Activated CD4-positive, alpha-beta memory T cell treated with anti-CD3 and anti-CD28 coated beads for 36 hours (primary cell): ENCODE results near the gene PLXNA2. TPM values are rescaled to one million over a fixed set of nuclear protein-coding genes. Genes with fewer than 3 reads are reported as not detected.

Source experiments
- CTCF ChIA-PET: fragments of 350-600 bp; sonication (Branson Sonifier 250); formaldehyde crosslinking; loops from one replicate; lab custom pipeline; 2021; ENCODE audit warnings: antibody characterized with exemption, inconsistent platforms; lab: Charles Lee
- POLR2A ChIA-PET: fragments of 350-600 bp; sonication (Branson Sonifier 250); formaldehyde crosslinking; loops from one replicate; lab custom pipeline; 2021; ENCODE audit warnings: antibody characterized with exemption; lab: Charles Lee
- DNase-seq: peaks from one replicate; pipeline ENCODE4 v3.0.0-alpha.2; 2020
- H3K27ac Mint-ChIP-seq: one replicate; pipeline ENCODE4 v1.8.0; 2021; ENCODE audit warnings: mixed read lengths
- H3K27me3 Mint-ChIP-seq: one replicate; pipeline ENCODE4 v1.8.0; 2021; ENCODE audit warnings: mixed read lengths
- H3K36me3 Mint-ChIP-seq: one replicate; pipeline ENCODE4 v1.8.0; 2021; ENCODE audit warnings: mixed read lengths
- H3K4me1 Mint-ChIP-seq: one replicate; pipeline ENCODE4 v1.8.0; 2021; ENCODE audit warnings: low read depth, mixed read lengths
- H3K4me3 Mint-ChIP-seq: one replicate; pipeline ENCODE4 v1.8.0; 2021; ENCODE audit warnings: mild to moderate bottlenecking, mixed read lengths
- H3K9me3 Mint-ChIP-seq: one replicate; pipeline ENCODE4 v1.8.0; 2021; ENCODE audit warnings: mixed read lengths
- intact Hi-C: fragments of 100-400 bp; cut with micrococcal nuclease; formaldehyde crosslinking; loops from one replicate; pipeline ENCODE4 v1.15.1; 2023
- total RNA-seq, 2 experiments: library from RNA; stranded (reverse); gene quantifications; one replicate each; pipeline ENCODE4 v1.2.3, GENCODE V29; 2021

PLXNA2 gene
- total RNA-seq, 2 experiments from 2014 or later, result 0.29 to 0.34 TPM

- Mint-ChIP-seq H3K27me3 (peaks cover 47% of the 10 kb centered on the region), H3K9me3 (no peaks in the 10 kb centered on the region), H3K27ac (no peak overlapping the region), H3K36me3 (no peaks in the 10 kb centered on the region), H3K4me3 (no peak overlapping the region), H3K4me1 (peaks cover 15% of the 10 kb centered on the region)
- ChIA-PET POLR2A (no interaction called here), CTCF (interaction anchor here (0.7 to 11.1 kb wide), 7 partner anchors 12 to 242 kb away, joined by 3 to 157 read pairs (median 3); no protein-coding TSS in a partner anchor)
- no peak for DNase-seq
- intact Hi-C loops, result no loop called here
Observed at GRCh38 chr1:208238710-208239472, 5.3 kb downstream of the PLXNA2 start.

- Mint-ChIP-seq H3K27me3 (peaks cover 39% of the 10 kb centered on the region), H3K9me3 (no peaks in the 10 kb centered on the region), H3K27ac (no peak overlapping the region), H3K36me3 (no peaks in the 10 kb centered on the region), H3K4me3 (no peak overlapping the region), H3K4me1 (peaks cover 15% of the 10 kb centered on the region)
- ChIA-PET CTCF (interaction anchor here (0.6 to 2.2 kb wide), 4 partner anchors 8 to 218 kb away, joined by 3 to 11 read pairs (median 4); no protein-coding TSS in a partner anchor), POLR2A (no interaction called here)
- no peak for DNase-seq
- intact Hi-C loops, result no loop called here
Observed at GRCh38 chr1:208237241-208237640, 6.9 kb downstream of the PLXNA2 start.

DNA sequence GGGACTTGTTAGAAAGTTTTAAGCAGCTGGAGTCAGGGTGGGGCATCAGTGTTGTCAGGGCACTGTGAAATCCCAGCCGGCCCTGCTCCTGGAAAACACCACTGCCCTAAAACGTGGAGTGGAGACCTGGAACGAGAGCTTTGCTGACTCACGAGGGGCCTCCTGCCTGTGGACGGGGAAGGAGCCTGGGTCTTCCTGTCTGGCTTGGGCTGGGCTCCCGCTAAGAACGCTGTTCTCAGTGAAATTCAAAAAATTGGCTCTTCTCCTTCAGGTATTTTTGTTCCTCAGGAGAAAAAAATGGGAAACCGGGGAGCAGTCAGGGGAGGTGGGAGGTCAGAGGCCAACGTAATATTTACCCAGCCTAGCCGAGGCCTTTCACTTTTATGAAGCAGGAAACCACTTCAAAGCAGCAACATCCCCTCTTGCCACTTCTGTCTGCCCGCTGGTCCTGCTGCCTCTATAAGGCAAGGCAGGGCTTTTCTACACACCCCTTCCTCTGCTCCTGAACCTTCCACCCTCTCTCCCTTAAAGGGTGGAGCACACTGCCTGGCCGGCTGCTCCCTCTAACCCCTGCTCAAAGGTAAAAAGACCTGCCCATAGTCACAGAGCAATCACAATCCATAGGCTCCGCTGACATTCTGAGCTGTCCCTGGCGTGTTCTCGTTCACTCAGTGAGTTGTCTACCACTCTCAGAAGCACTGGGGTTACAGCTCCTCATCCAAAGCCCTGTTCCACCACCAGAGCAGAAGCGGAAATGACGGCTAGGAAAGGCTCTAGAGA is 8.0 kb downstream of the PLXNA2 start:
- Mint-ChIP-seq H3K36me3 (no peaks in the 10 kb centered on the region), H3K27me3 (peaks cover 32% of the 10 kb centered on the region), H3K4me3 (no peak overlapping the region), H3K4me1 (peaks cover 15% of the 10 kb centered on the region), H3K27ac (no peak overlapping the region), H3K9me3 (no peaks in the 10 kb centered on the region)
- ChIA-PET CTCF (interaction anchor here (0.6 to 2.2 kb wide), 3 partner anchors 10 to 217 kb away, joined by 3 to 11 read pairs (median 5); no protein-coding TSS in a partner anchor), POLR2A (no interaction called here)
- no peak for DNase-seq
- intact Hi-C loops, result no loop called here

DNA sequence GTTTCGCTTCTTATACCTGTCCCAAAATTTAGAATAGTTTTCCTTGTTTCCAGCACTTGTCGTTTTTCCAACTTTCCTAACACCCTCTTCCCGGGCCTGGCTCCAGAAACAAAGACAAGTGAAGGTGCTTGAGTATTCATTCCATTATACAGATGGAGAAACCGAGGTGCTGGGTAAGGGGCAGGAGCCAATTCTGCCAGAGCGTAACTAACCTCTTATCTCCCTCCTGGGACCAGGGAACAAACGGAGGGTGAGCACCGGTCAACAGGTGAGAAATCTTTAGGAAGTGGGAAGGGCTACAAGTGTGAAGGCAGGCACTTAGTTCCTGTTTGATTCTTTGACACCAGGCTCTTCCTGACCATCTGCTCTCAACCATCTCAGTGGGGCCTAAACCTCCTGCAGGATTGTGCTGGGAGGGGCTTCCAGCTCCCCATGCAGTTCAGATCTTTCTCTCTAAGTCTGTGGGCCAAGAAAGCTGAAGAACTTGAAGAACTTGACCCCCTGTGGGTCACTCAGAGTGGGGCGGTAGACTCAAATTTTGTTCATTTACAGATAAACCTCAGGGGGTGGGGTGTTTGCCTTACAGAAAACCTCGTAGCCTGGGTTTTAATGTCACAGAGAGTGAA is 8.7 kb downstream of the PLXNA2 start:
- H3K9me3 Mint-ChIP-seq, result no peaks in the 10 kb centered on the region
- ChIA-PET CTCF (interaction anchor here (2.5 kb wide), 1 partner anchor 10 kb away, joined by 13 read pairs; the partner anchor contains the start of gene PLXNA2), POLR2A (no interaction called here)
- peaks cover 15% of the 10 kb centered on the region for H3K4me1 Mint-ChIP-seq
- H3K27me3 Mint-ChIP-seq, result peaks cover 31% of the 10 kb centered on the region
- intact Hi-C loops, result no loop called here
- no peak overlapping the region for H3K27ac Mint-ChIP-seq
- no peak overlapping the region for H3K4me3 Mint-ChIP-seq
- no peak for DNase-seq
- no peaks in the 10 kb centered on the region for H3K36me3 Mint-ChIP-seq

DNA sequence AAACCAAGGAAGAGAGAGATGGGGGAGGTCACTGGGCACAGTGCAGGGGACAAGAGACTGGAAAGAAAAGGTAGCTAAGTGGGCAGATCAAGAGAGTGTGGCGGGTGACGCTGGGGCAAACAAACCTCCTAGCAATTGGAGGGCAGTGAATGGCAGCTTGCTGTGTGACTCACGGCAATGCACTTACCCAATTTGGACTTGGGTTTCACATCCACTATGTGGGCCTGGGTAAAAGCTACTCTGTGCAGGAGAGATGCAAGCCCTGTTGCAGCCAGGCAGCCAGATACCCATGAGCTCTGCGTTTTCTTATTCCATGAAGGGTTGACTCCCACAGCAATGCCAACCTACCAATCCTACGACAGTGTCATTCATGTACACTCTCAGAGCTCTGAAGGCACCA is 9.5 kb downstream of the PLXNA2 start:
- H3K9me3 Mint-ChIP-seq, result no peaks in the 10 kb centered on the region
- no peaks in the 10 kb centered on the region for H3K36me3 Mint-ChIP-seq
- no peak overlapping the region for H3K4me3 Mint-ChIP-seq
- CTCF ChIA-PET, result interaction anchor here (2.5 kb wide), 1 partner anchor 10 kb away, joined by 13 read pairs; the partner anchor contains the start of gene PLXNA2
- no peak for DNase-seq
- H3K27ac Mint-ChIP-seq, result no peak overlapping the region
- peaks cover 15% of the 10 kb centered on the region for H3K4me1 Mint-ChIP-seq
- H3K27me3 Mint-ChIP-seq, result peaks cover 31% of the 10 kb centered on the region
- intact Hi-C loops, result no loop called here
- POLR2A ChIA-PET, result no interaction called here

DNA sequence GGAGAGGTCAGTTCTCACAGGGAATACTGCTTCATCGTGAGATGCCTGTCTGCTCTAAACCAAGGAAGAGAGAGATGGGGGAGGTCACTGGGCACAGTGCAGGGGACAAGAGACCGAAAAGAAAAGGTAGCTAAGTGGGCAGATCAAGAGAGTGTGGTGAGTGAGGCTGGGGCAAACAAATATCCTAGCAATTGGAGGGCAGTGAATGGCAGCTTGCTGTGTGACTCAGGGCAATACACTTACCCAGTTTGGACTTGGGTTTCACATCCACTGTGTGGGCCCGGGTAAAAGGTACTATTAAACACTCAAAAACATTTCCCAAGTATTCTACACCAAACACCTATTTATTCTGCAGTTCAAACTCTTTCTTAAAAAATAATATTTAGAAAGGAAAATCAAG is 10.2 kb downstream of the PLXNA2 start:
- no peaks in the 10 kb centered on the region for H3K36me3 Mint-ChIP-seq
- no peak for DNase-seq
- ChIA-PET POLR2A (no interaction called here), CTCF (interaction anchor here (0.6 to 2.5 kb wide), 2 partner anchors 11 to 35 kb away, joined by 5 to 13 read pairs; partner anchors contain the start of gene PLXNA2)
- intact Hi-C loops, result no loop called here
- H3K4me3 Mint-ChIP-seq, result no peak overlapping the region
- H3K27ac Mint-ChIP-seq, result no peak overlapping the region
- H3K9me3 Mint-ChIP-seq, result no peaks in the 10 kb centered on the region
- H3K27me3 Mint-ChIP-seq, result peaks cover 26% of the 10 kb centered on the region
- H3K4me1 Mint-ChIP-seq, result peaks cover 15% of the 10 kb centered on the region

- intact Hi-C loops, result no loop called here
- H3K9me3 Mint-ChIP-seq, result no peaks in the 10 kb centered on the region
- POLR2A ChIA-PET, result no interaction called here
- CTCF ChIA-PET, result interaction anchor here (0.6 to 2.5 kb wide), 2 partner anchors 11 to 34 kb away, joined by 5 to 13 read pairs; partner anchors contain the start of gene PLXNA2
- no peak overlapping the region for H3K4me3 Mint-ChIP-seq
- no peak overlapping the region for H3K27ac Mint-ChIP-seq
- peaks cover 28% of the 10 kb centered on the region for H3K27me3 Mint-ChIP-seq
- H3K36me3 Mint-ChIP-seq, result no peaks in the 10 kb centered on the region
- H3K4me1 Mint-ChIP-seq, result peaks cover 15% of the 10 kb centered on the region
- no peak for DNase-seq
Observed at GRCh38 chr1:208233546-208233945, 10.6 kb downstream of the PLXNA2 start.

GRCh38 chr1:208232662-208233038 is 11.5 kb downstream of the PLXNA2 start:
- intact Hi-C loops, result no loop called here
- Mint-ChIP-seq H3K27ac (no peak overlapping the region), H3K4me3 (no peak overlapping the region), H3K9me3 (no peaks in the 10 kb centered on the region), H3K27me3 (peaks cover 25% of the 10 kb centered on the region), H3K36me3 (no peaks in the 10 kb centered on the region), H3K4me1 (peaks cover 15% of the 10 kb centered on the region)
- ChIA-PET CTCF (interaction anchor here (1.3 kb wide), 1 partner anchor 14 kb away, joined by 3 read pairs; no protein-coding TSS in a partner anchor), POLR2A (no interaction called here)
- no peak for DNase-seq

DNA sequence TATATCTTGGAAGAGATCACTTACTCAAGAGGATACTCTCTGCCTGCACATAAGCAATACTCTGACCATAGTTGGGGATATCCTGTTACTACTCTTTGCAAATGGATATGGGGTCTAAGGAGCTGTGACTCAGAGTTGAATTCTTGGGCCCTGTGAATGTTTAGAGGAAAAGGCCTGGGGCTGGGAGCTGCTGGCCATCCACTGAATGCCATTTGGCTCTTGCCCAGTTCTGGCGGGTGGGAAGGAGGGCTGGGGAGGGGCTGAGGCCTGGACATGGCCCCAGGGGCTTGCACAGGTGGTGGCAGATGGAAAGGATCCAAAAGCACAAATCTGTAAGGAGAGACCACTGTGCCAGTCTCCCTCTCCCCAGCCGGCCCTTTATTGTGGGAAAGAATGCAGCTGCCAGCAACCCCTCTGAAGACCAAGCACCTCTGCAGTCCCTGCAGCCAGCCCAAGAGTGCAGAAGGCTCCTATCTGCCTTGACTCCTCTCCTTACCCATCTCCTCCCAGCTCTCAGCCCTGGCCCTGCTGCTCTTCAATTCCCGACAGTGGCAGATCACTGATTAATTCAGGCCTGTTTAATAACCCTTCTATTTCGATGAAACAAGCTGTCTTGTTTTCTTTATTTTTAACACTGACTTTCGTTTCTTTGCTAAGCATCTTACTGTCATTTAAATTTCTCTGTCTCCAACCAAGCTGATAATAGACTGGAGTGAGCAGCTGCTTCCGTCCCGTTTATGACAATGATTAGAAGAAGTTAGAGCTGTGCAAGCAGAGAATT is 12.1 kb downstream of the PLXNA2 start:
- ChIA-PET POLR2A (no interaction called here), CTCF (interaction anchor here (1.0 to 1.3 kb wide), 2 partner anchors 13 to 14 kb away, joined by 3 to 5 read pairs; partner anchors contain the start of gene PLXNA2)
- Mint-ChIP-seq H3K4me3 (no peak overlapping the region), H3K36me3 (no peaks in the 10 kb centered on the region), H3K27ac (no peak overlapping the region), H3K4me1 (peaks cover 15% of the 10 kb centered on the region), H3K9me3 (no peaks in the 10 kb centered on the region), H3K27me3 (peaks cover 21% of the 10 kb centered on the region)
- intact Hi-C loops, result no loop called here
- DNase-seq, result no peak

DNA sequence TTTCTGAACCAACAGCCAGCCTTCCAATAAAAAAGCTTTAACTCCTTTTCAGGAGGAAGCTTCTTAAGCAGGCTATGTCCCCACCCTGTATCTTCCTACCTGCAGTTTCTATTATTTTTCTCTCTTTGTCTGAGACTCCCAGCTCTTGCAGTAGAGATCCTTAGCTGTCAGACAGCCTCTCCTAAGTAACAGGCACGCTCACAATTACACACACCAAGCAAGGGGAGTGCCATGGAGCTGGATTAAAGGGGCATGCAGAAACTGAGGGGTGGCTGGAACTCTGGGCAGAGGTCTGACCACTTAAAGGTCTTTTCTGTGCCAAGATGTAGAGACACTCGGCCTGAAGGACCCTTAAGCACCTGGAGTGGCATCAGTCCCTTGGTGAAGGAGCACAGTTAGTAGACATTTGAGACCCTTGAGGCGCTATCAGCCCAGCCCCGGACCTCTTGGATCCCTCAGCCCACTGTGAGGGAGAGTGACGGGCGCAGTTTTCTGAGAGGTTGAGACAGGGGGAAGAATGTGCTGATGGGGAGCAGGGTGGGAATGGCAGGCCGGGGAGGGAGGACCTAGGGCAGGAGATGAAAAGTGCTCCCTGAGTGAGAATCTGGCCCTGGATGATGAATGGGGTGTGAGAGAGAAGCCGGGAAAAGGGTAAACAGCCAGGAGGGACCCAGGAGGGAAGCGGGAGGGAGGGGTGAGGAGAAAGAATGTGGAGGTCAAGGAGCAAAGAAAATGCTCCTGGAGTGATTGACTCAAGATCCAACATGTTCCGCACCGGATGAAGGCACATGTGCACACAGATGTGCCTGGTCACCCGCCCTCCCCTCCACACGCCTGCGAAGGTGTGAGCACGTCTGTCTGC is 13.3 kb downstream of the PLXNA2 start:
- CTCF ChIA-PET, result interaction anchor here (1.0 to 1.5 kb wide), 3 partner anchors 14 to 15 kb away, joined by 3 to 5 read pairs (median 4); partner anchors contain the start of gene PLXNA2
- POLR2A ChIA-PET, result no interaction called here
- H3K9me3 Mint-ChIP-seq, result no peaks in the 10 kb centered on the region
- H3K36me3 Mint-ChIP-seq, result no peaks in the 10 kb centered on the region
- intact Hi-C loops, result no loop called here
- no peak for DNase-seq
- H3K4me1 Mint-ChIP-seq, result peaks cover 5% of the 10 kb centered on the region
- H3K27ac Mint-ChIP-seq, result no peak overlapping the region
- no peak overlapping the region for H3K4me3 Mint-ChIP-seq
- peaks cover 14% of the 10 kb centered on the region for H3K27me3 Mint-ChIP-seq
